Hematopoietic multipotent progenitor cell treated with erythropoietin and hydrocortisone succinate and interleukin-3 and kit ligand, for 15 days (in vitro differentiated cells): ENCODE measurements around the gene SORBS1.

Experiments
- DNase-seq: peaks from one replicate; pipeline ENCODE4 v3.0.0-alpha.2; 2015; ENCODE audit warnings: low spot score

Gene SORBS1

GRCh38 chr10:95315509-95315908 lies 245.7 kb downstream of the SORBS1 start:
- DNase-seq = no peak

DNA sequence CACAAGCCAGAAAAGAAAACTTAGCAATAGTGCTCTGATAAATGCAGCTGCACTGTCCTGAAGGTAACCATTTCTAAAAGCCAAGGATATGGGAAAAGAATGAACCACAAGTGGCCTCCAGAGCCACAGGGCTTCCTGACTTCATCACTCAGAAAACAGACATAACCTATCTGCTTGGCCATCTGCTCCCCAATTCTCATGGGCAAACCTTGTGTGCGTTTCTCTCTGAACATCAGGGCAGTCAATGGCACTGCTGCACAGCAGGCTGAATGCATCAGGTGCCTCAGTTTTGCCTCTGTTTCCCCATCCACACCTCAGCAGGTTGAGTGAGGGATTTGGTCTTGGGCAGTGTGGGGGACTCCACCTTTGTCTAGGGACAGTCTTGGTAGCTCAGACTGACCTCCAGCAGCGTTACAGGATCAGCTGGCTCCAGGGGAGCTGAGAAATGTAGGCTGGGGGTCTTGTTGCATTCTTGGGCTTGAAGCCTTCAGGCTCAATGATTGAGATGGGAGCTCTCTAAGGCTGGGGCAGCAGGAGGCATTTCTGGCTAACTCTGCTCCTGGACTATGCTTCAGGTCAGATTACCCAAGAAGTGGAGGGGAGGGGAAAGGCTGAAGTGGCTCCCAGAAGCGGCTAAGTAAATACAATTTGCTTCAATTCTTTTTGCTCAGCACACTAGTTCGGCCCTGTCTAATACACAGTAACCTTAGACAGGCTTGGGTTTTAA lies 246.8 kb downstream of the SORBS1 start:
- no peak for DNase-seq

GRCh38 chr10:95312986-95313495 lies 248.1 kb downstream of the SORBS1 start:
- no peak for DNase-seq

- no peak for DNase-seq
Measured at GRCh38 chr10:95312257-95312656, 248.9 kb downstream of the SORBS1 start.

- no peak for DNase-seq
Measured at GRCh38 chr10:95309958-95310357, 251.2 kb downstream of the SORBS1 start.

GRCh38 chr10:95308389-95309302 lies 252.5 kb downstream of the SORBS1 start:
- DNase-seq = no peak

- no peak for DNase-seq
Measured at GRCh38 chr10:95306851-95307250, 254.3 kb downstream of the SORBS1 start.

- no peak for DNase-seq
Measured at GRCh38 chr10:95306318-95306650, 254.9 kb downstream of the SORBS1 start.

GRCh38 chr10:95305606-95306317 lies 255.4 kb downstream of the SORBS1 start:
- no peak for DNase-seq

DNA sequence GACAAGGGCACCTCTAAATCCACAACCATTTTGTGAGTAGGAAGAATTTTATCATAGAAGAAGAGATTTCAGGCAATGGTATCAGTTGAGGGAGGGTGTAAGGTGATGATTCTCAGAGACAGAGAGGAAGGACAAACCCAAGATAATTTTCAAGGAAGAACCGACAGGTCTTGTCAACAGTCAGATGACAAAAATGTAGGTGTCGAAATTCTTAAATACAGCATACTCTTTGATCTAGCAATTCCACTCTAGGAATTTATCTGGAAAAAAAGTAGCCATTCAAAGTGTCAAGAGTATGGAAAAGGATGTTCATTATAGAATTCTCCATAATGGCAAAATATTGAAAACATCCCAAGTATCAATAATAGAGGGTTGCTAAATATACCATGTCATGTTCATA lies 256.2 kb downstream of the SORBS1 start:
- DNase-seq = no peak

DNA sequence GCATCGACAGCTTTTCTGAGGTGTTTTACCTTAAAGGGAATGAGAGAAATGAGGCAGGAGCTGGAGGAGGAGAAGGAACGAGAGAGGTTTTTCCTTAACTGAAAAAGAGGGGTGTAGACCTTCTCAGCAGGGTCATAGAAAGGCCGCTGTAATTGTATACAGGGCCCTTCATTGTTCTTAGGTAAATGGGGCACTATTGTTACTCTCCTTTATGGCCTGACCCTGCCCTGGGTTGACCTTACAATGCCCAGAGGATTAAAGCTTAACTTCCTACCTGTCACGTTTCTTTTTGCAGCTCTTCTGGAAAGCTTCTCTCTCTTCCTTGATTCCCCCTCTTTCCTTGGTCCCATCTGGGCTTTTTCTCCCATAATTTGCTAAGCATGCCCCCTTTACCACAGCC lies 256.7 kb downstream of the SORBS1 start:
- no peak for DNase-seq

DNA sequence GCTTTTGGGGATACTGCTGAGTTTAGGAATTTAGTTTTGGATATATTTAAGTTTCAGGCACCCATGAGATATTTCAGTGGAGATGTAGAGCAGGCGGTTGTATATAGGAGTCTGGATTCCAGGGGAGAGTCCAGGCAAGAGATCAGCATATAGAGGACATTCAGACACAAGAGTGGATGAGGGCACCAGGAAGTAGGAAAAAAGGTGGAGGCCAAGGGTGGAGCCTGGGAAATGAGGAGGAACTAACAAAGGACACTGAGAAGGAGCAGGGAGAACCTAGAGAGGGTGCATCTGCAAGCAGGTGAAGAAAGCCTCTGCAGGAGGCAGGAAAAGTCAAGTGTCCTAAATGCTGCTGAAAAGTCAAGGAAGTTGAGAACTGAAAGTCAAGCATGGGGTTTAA lies 257.2 kb downstream of the SORBS1 start:
- DNase-seq = no peak

DNA sequence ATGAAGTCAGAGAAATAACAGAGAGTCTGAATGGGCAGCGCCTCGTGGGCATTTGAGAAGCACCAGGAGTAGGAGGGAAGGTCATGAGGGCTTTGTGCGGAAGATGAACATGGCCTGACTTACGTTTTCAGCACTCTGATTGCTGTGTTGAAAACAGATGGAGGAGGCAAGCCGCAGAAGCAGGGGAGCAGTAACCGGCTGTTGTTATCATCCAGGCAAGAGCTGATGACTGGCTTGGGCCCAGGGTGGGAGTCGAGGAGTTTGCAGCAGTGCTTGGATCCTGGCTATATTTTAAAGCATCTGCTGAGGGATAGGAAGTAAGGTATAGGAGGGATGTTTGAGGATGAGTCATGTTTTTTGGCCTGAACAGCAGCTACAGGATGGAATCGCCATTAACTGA lies 257.6 kb downstream of the SORBS1 start:
- no peak for DNase-seq

GRCh38 chr10:95300022-95300539 lies 261.1 kb downstream of the SORBS1 start:
- DNase-seq = no peak

- no peak for DNase-seq
Measured at GRCh38 chr10:95297402-95297801, 263.8 kb downstream of the SORBS1 start.

DNA sequence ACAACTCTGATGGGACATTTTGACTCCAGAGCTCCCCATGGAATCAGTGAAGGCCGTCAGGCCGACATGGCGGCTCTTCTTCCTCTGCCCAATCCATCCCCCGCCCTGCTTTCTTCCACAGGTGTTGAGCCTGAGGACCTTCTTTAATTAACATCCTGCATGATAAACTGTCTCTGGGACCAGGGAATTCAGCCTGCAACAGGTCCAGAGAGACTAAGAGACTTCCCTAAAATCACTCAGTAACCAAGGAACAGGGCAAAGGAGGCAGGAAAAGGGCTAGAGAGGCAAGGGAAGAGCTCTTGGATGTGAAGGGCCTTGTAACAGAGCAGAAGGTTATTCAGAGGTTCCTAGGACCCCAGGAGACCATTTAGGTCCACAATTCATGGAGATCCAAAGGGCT lies 264.4 kb downstream of the SORBS1 start:
- DNase-seq = no peak

DNA sequence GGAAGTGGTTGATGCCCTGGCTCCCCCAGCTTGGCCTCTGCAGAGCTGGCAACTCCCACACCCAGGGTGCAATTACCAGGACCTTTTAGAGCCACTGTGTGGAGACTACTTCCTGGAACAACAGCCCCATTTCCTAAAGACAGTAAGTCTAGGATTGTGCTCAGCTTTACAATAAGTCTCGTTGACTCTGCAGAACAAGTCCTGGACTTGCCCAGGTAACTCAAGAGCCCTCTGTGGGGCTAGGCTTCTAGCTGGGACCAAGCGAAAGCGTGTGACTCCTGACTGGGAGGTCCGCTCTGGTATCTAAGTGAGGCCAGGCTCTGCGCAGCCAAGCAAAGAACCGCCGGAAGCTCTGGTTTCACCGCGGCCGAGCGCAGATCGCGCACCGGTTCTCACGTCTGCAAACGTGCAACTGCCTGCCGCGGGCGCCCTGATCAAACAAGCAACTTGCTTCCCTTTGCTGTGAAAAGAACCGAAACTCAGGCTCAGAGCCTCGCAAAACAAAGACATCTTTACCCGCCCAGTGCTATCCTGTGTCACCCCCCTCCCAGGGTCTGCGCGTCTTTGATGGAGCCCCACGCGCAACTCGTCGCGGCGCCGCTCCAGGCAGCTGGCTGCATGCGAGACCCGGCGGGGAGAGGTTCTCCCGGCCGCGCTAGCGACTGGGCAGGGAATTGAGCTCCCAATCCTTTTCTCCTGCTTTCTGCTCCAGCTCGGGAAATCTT lies 266.0 kb downstream of the SORBS1 start:
- no peak for DNase-seq

- DNase-seq = no peak
Measured at GRCh38 chr10:95293631-95294030, 267.5 kb downstream of the SORBS1 start.

DNA sequence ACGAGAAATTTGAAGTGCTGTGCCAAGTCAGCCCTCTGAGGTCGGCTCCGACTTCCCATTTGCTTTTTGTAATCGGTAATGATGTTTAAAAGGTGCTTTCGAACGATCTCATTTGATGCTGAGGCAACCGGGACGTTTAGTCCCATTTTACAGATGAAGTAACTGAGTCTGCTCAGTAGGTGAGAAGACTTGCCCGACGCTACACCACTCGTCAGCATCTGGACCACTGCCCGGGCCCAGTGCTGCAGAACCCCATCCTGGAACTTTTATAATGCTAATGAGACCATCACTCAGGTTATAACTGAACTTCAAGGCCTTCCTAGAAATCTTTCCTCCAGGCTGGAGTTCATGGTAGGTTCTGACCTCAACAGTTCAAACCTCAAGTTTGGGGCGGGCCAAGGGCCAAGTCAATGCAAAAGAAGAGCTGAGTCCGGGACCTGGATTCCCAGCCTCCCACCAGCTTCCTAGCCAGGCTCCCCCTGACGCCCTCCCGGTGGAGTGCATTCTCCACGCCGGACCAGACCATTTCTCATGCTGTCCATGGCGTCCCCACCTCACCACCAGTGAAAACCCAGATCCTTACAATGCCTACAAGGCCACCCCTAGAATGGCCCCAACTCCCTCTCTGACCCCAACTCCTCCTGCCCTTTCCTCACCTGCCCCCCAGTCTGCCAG lies 269.7 kb downstream of the SORBS1 start:
- DNase-seq = no peak

GRCh38 chr10:95290461-95291364 lies 270.5 kb downstream of the SORBS1 start, which contains the start of gene PDLIM1:
Gene PDLIM1 (minus strand): TSS chr10:95291003. CDS start chr10:95290915, 88 bp downstream.
- peak; percentile 53 for DNase-seq
